Measurements from ENCODE around the gene PEX1. TPM values are rescaled to one million over a fixed set of nuclear protein-coding genes. Genes with fewer than 3 reads are reported as not detected.
"Not testable (repeated sequence)": the region's sequence is repeated elsewhere in the genome, so short reads cannot be mapped to it uniquely, and the experiment has no call there.

PEX1 gene
- total RNA-seq, 2 donors from 2014 or later = 19.0 to 23.7 TPM

- ATAC-seq; intact Hi-C loops (cut with DNase I, micrococcal nuclease): not testable (repeated sequence)
- peak in 1 of 2 donors; percentile 13 for DNase-seq
These were observed 54.3 kb downstream of the PEX1 start for GRCh38 chr7:92473989-92474388.

GRCh38 chr7:92468589-92468988, 59.7 kb downstream of the PEX1 start:
- intact Hi-C loops (cut with DNase I, micrococcal nuclease); DNase-seq; ATAC-seq: not testable (repeated sequence)

DNA sequence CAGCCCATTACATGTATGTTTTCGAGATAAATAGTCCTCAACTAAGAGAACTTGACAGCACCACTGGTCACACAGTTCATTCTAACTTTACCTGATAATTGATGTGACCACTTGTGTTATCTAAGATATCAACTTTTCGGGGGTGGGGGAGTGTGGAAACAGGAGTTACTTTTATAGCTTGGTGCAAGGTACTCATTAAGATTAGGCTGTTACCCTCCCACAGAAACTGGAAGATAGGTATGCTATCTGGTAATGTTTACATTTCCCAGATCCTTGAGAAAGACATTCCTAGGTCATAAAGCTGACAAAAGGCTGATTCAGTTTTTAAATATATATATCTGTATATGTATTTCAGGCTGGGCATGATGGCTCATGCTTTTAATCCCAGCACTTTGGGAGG, 61.6 kb downstream of the PEX1 start:
- intact Hi-C loops (cut with DNase I, micrococcal nuclease) = no loop called here
- ATAC-seq (peak; percentile 82), DNase-seq (no peak)

DNA sequence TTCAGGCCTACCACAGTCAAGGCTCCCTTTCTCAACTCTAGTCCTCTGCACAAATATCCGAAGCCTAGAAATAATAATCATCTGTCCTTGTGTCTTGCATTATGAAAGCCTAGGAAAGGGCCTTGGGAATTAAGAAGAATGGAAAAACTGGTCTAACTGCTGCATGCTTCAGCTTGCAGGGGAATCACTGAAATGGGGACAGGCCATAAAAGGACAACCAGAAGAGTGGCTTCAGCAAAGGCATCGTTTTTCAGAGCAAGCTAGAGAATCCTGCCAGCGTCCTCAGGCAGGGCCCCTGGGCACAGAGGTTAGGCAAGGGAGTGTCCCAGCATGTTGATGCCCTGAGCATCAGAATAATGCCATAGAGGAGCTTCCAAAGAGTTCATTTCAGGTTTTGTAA, 63.8 kb downstream of the PEX1 start:
- ATAC-seq = no peak
- intact Hi-C loops (cut with DNase I, micrococcal nuclease) = no loop called here
- no peak for DNase-seq

DNA sequence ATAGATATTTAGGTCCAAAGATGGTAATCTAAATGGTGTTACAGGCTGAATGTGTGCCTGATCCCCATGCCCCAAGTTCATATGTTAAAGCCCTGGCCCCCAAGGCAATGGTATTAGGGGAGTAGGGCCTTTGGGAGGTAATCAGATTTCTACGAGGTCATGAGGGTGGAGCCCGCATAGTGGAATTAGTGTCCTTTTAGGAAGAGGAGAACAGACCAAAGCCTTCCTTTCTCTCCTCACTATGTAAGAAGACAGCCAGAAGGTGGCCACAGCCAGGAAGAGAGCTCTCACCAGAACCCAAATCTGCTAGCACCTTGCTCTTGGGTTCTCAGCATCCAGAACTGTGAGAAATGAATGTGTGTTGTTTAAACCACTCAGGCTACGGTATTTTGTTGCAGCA, 65.8 kb downstream of the PEX1 start:
- ATAC-seq = no peak
- no peak for DNase-seq
- intact Hi-C loops (cut with DNase I, micrococcal nuclease) = no loop called here

GRCh38 chr7:92461027-92462003, 67.0 kb downstream of the PEX1 start:
- DNase-seq (peak in 1 of 2 donors; percentile 16), ATAC-seq (peak; percentile 79)
- intact Hi-C loops (cut with DNase I, micrococcal nuclease) = no loop called here

- no peak for DNase-seq
- no peak for ATAC-seq
- intact Hi-C loops (cut with DNase I, micrococcal nuclease) = no loop called here
These were observed 67.8 kb downstream of the PEX1 start for GRCh38 chr7:92460510-92460909.

DNA sequence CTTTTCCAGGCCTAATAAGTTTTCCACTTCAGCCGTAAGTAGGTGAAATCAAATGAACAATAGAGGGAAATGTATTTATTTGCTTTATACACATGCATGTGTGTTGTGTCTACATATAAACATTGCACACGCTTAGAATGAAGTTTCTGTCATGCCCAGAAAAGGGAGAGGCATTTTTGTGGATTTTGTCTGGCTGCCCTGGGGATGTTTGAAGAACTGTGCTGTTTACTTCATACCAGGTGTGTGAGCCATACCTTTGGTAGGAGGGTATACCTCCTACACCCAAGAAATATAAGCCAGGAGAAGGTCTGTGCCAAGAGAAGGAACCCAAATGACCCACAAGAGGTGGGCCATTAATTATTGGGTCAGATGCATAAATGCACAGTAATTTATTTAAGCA, 68.2 kb downstream of the PEX1 start:
- intact Hi-C loops (cut with DNase I, micrococcal nuclease) = no loop called here
- ATAC-seq (peak; percentile 16), DNase-seq (no peak)

DNA sequence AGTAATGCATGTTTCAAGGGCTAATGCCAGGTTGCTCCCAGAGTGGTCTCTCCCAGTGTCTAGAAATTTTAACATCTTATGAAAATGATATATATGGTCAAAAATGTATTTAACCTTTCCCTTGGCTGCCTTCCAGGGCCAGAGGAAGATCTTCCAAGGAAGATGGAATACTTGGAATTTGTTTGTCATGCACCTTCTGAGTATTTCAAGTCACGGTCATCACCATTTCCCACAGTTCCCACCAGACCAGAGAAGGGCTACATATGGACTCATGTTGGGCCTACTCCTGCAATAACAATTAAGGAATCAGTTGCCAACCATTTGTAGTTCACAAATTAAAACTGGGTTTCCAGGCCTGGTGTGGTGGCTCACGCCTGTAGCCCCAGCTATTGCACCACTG, 72.1 kb downstream of the PEX1 start:
- ATAC-seq = no peak
- DNase-seq = no peak
- intact Hi-C loops (cut with DNase I, micrococcal nuclease) = no loop called here

- ATAC-seq (no peak), DNase-seq (no peak)
- intact Hi-C loops (cut with DNase I, micrococcal nuclease) = no loop called here
These were observed 76.7 kb downstream of the PEX1 start for GRCh38 chr7:92451645-92452044.

GRCh38 chr7:92448205-92448747, 80.0 kb downstream of the PEX1 start:
- DNase-seq (peak; percentile 76 to 80), ATAC-seq (peak; percentile 68)
- intact Hi-C loops (cut with DNase I, micrococcal nuclease) = loop anchor here in 1 of 2 donors (5.0 kb wide), 1 partner anchor 201 kb away; the partner anchor contains the start of genes ANKIB1 and KRIT1

DNA sequence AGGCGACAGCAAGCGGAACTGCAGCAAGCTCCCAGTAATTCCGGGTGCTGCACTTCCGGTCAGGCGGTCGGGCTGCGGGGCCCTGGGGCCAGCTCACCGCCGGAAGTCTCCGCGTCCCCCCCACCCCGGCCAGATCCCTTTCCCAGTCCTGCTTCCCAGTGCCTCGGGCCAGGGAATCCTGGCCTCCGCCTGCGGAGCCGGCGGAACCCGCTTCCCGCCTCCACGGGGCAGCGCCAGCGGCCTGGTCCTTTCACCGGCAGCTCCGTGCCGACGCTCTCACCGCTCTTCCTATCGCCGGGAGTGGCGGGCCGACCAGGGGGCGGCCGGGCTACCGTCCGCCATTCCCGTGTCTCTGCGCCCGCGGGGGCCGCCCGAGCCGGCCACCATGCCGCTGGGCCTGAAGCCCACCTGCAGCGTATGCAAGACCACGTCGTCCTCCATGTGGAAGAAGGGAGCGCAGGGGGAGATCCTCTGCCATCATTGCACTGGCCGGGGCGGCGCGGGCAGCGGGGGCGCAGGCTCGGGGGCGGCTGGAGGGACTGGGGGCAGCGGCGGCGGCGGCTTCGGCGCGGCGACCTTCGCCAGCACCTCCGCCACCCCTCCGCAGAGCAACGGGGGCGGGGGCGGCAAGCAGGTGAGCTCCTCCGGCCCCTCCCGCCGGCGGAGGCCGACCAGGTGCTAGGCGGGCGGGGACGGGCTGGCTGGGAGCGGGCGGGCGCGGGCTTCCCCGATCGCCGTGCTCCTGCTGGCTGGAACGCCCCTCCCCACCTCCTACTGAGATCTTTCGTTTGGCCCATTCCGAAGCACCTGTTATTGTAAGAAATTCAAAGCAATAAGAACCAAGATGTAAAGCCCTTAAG, 80.7 kb downstream of the PEX1 start, which contains the start of gene GATAD1:
Gene GATAD1 (plus strand): TSS at position 138 of the 860 bp plus-strand sequence. CDS start 248 bp downstream, at position 386.
- ATAC-seq (peak; percentile 89), DNase-seq (peak; percentile 91 to 93)
- intact Hi-C loops (cut with DNase I, micrococcal nuclease) = loop anchor here in 1 of 2 donors (5.0 kb wide), 1 partner anchor 200 kb away; the partner anchor contains the start of genes ANKIB1 and KRIT1

DNA sequence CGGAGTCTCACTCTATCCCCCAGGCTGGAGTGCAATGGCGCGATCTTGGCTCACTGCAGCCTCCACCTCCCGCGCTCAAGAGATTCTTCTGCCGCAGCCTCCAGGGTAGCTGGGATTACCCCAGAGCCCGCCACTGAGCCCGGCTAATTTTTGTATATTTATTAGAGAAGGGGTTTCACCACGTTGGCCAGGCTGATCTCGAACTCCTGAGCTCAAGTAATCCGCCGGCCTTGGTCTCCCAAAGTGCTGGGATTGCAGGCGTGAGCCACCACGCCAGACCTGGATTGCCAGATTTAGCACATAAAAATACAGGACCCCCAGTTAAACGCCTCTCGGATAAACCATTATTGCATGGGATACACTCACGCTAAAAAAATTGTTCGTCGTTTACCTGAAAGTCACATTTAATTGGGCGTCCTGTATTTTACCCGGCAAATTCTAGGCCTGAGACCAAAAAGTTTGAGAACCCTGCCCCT, 81.4 kb downstream of the PEX1 start:
- ATAC-seq (no peak), DNase-seq (no peak)
- intact Hi-C loops (cut with DNase I, micrococcal nuclease) = loop anchor here in 1 of 2 donors (5.0 kb wide), 1 partner anchor 200 kb away; the partner anchor contains the start of genes ANKIB1 and KRIT1

GRCh38 chr7:92442720-92443119, 85.6 kb downstream of the PEX1 start:
- ATAC-seq; DNase-seq; intact Hi-C loops (cut with DNase I, micrococcal nuclease): not testable (repeated sequence)

DNA sequence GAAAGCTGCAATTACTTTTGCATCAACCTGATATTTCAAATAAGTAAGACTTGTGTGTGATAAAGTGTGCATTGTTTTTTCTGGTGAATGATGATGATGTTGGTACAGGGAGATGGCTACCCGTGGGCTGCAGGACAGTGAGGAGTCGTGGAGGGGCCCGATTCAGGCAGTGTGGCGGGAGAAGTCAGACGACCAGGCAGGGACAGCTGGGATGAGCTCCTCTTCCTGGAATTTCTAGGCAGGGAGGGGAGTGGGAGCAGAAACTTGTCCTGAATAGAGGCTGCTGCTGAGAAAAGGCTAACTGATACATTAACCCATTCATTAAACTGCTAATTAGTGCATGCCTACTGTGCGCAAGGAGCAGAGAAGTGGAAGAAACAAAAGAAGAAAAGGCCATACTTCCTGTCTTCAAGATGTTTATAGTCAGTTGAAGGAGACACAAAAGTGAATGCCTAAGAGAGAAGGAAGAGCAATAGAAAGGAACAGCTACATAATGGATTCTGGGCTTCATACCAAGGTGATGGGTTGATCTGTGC, 90.3 kb downstream of the PEX1 start:
- no peak for ATAC-seq
- intact Hi-C loops (cut with DNase I, micrococcal nuclease) = no loop called here

More for the DNA sequence above, 90.3 kb downstream of the PEX1 start:
- DNase-seq = no peak
